HCT116 (cell line): Measurements from ENCODE around the gene AHRR. TPM values are rescaled to one million over a fixed set of nuclear protein-coding genes. Genes with fewer than 3 reads are reported as not detected.

ENCODE experiments used
- ATAC-seq: fragments of 200-7000 bp; cut with Tn5 transposase; 2 replicates; pipeline ENCODE4 v1.9.1; 2020; ENCODE audit warnings: mild to moderate bottlenecking, moderate library complexity
- BruUV-seq: library from RNA; stranded (reverse); fragments of 400-500 nt; replicated peaks from 2 replicates; lab custom pipeline; 2021; lab: Mats Ljungman, UMichigan
- CTCF ChIA-PET: fragments of 300-600 bp; sonication (Branson Sonifier 250); formaldehyde crosslinking; loops from one replicate; lab custom pipeline; 2021; ENCODE audit warnings: antibody characterized with exemption; lab: Charles Lee
- POLR2A ChIA-PET: fragments of 300-600, 350-600 bp; sonication (Branson Sonifier 250); formaldehyde crosslinking; loops from one replicate; lab custom pipeline; 2021; ENCODE audit warnings: antibody characterized with exemption; lab: Charles Lee
- RAD21 ChIA-PET, 2 experiments: fragments of 300-600 bp; sonication (Branson Sonifier 250); formaldehyde crosslinking; loops; one replicate each; lab custom pipeline; 2023; ENCODE audit warnings: low total read pairs in 2 of 2; ENCODE audit not compliant: uncharacterized antibody in 2 of 2, unreplicated experiment in 2 of 2, low non-redundant PET in 1 of 2; lab: Charles Lee
- DNase-seq: peaks from one replicate; pipeline ENCODE4 v3.0.0-alpha.2; 2010; ENCODE audit warnings: low read depth, low spot score
- H2AFZ ChIP-seq: fragments of 200-600 bp; shearing (Covaris generic), sonication (generic); 2 replicates; pipeline ENCODE4 v1.6.1; 2017; ENCODE audit warnings: low read depth, mixed run types, mixed read lengths, antibody characterized with exemption, low read length; ENCODE audit not compliant: poor library complexity, severe bottlenecking
- H3K27ac ChIP-seq: 2 replicates; pipeline ENCODE4 v1.5.1; 2012; ENCODE audit warnings: low read depth, low read length
- H3K27me3 ChIP-seq: fragments of 200-600 bp; sonication (generic); 2 replicates; pipeline ENCODE4 v1.6.1; 2016; ENCODE audit warnings: mixed run types, low read length, mixed read lengths; ENCODE audit not compliant: insufficient read depth
- H3K36me3 ChIP-seq, 2 experiments: fragments of 200-500 bp in 1 of 2; fragments of 200-600 bp in 1 of 2; sonication (Bioruptor generic) in 1 of 2; sonication (generic) in 1 of 2; 2 replicates each; pipeline versions ENCODE4 v1.5.1 to v1.6.1; 2014 to 2016; ENCODE audit warnings: low read length in 2 of 2, inconsistent platforms in 1 of 2, mixed read lengths in 1 of 2, mixed run types in 1 of 2; ENCODE audit not compliant: insufficient read depth in 2 of 2, control insufficient read depth in 1 of 2
- H3K4me1 ChIP-seq, 2 experiments: fragments of 200-600 bp in 1 of 2; sonication (generic) in 1 of 2; 2 replicates each; pipeline versions ENCODE4 v1.5.1 to v1.6.1; 2012 to 2017; ENCODE audit warnings: low read length in 2 of 2, inconsistent platforms in 1 of 2, mild to moderate bottlenecking in 1 of 2, mixed read lengths in 1 of 2, mixed run types in 1 of 2, moderate library complexity in 1 of 2; ENCODE audit not compliant: insufficient read depth in 2 of 2, control insufficient read depth in 1 of 2
- H3K4me2 ChIP-seq: fragments of 200-600 bp; sonication (generic); 2 replicates; pipeline ENCODE4 v1.6.1; 2017; ENCODE audit warnings: mixed run types, low read length, mixed read lengths
- H3K4me3 ChIP-seq, 2 experiments: fragments of 200-600 bp in 1 of 2; sonication (generic) in 1 of 2; replicated peaks in 1 of 2; 2 replicates each; pipeline ENCODE4 v1.5.1; 2011 to 2016; ENCODE audit warnings: low read length in 2 of 2, control low read depth in 1 of 2, low read depth in 1 of 2, mild to moderate bottlenecking in 1 of 2, mixed read lengths in 1 of 2, mixed run types in 1 of 2
- H3K79me2 ChIP-seq: fragments of 200-600 bp; sonication (generic); 2 replicates; pipeline ENCODE4 v1.6.1; 2017; ENCODE audit warnings: mild to moderate bottlenecking, mixed run types, low read length, moderate library complexity, mixed read lengths; ENCODE audit not compliant: insufficient read depth
- H3K9ac ChIP-seq: fragments of 200-600 bp; sonication (generic); 2 replicates; pipeline ENCODE4 v1.6.1; 2016; ENCODE audit warnings: low read length, mixed read lengths
- H3K9me2 ChIP-seq: fragments of 200-600 bp; sonication (generic), shearing (Covaris generic); 2 replicates; pipeline ENCODE4 v1.6.1; 2017; ENCODE audit warnings: mixed run types, mild to moderate bottlenecking, moderate library complexity; ENCODE audit not compliant: insufficient read depth
- H3K9me3 ChIP-seq, 2 experiments: fragments of 200-500 bp in 1 of 2; fragments of 200-600 bp in 1 of 2; sonication (Bioruptor generic) in 1 of 2; sonication (generic) in 1 of 2; 2 replicates each; pipeline ENCODE4 v1.6.1; 2014 to 2017; ENCODE audit warnings: low read length in 2 of 2, mixed read lengths in 2 of 2, inconsistent platforms in 1 of 2, low read depth in 1 of 2, mild to moderate bottlenecking in 1 of 2, mixed run types in 1 of 2, moderate library complexity in 1 of 2; ENCODE audit not compliant: control insufficient read depth in 1 of 2, insufficient read depth in 1 of 2
- H4K20me1 ChIP-seq: fragments of 200-600 bp; sonication (generic), shearing (Covaris generic); 2 replicates; pipeline ENCODE4 v1.6.1; 2017; ENCODE audit warnings: mixed run types, mild to moderate bottlenecking, moderate library complexity; ENCODE audit not compliant: insufficient read depth
- CBX3 ChIP-seq: IDR thresholded peaks from 2 replicates; pipeline ENCODE4 v1.6.1; 2012; ENCODE audit warnings: low read depth
- ELF1 ChIP-seq: IDR thresholded peaks from 2 replicates; pipeline ENCODE4 v1.6.1; 2012; ENCODE audit warnings: low read depth, borderline replicate concordance
- EZH2phosphoT487 ChIP-seq: fragments of 200-600 bp; IDR thresholded peaks from 2 replicates; pipeline ENCODE4 v1.6.1; 2018; ENCODE audit warnings: antibody characterized with exemption, borderline replicate concordance
- POLR2AphosphoS5 ChIP-seq: IDR thresholded peaks from 2 replicates; pipeline ENCODE4 v1.6.1; 2011; ENCODE audit warnings: mild to moderate bottlenecking, low read depth, low read length, moderate library complexity
- SP1 ChIP-seq: IDR thresholded peaks from 2 replicates; pipeline ENCODE4 v1.6.1; 2012; ENCODE audit warnings: low read depth
- SRF ChIP-seq: IDR thresholded peaks from 2 replicates; pipeline ENCODE4 v1.6.1; 2012; ENCODE audit warnings: low read depth
- ZFX ChIP-seq: fragments of 450-650 bp; IDR thresholded peaks from 2 replicates; pipeline ENCODE4 v1.6.1; 2017
- ZNF274 ChIP-seq: fragments of 200-500 bp; sonication (Bioruptor generic); IDR thresholded peaks from 2 replicates; pipeline ENCODE4 v1.6.1; 2014; ENCODE audit warnings: mild to moderate bottlenecking, low read depth, low read length, inconsistent platforms
- intact Hi-C: fragments of 100-400 bp; cut with micrococcal nuclease; formaldehyde crosslinking; loops from 2 replicates; pipeline ENCODE4 v1.10.0; 2022
- total RNA-seq: library from RNA; stranded (reverse); gene quantifications from one replicate; pipeline ENCODE4 v1.2.1, GENCODE V29; 2021; ENCODE audit not compliant: unreplicated experiment

The AHRR gene
- total RNA-seq, 1 experiment from 2014 or later = 12.7 TPM

GRCh38 chr5:324736-325612, 3.5 kb downstream of the AHRR start (continued):
- TF ChIP-seq POLR2AphosphoS5 (no peak), ZFX (no peak), CBX3 (no peak), SP1 (no peak), EZH2phosphoT487 (no peak)

DNA sequence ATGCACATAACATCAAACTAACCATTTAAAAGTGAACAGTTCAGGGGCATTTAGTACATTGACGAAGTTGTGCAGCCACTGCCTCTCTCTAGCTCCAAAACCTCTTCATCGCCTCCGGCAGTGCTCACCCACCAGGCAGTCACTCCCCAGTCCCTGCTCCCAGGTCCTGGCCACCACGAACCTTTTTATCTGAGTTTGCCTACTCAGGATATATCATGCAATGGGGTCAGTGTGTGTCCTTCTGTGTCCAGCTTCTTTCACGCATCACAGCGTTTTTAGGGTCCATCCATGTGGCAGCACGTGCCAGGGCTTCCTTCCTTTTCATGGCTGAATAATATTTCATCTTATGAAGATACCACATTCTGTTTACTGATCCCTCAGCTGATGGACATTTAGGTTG, 4.6 kb downstream of the AHRR start:
- Histone ChIP-seq H3K27me3 (no peaks in the 10 kb centered on the region), H3K4me2 (no peak overlapping the region), H2AFZ (no peak overlapping the region), H3K9me3 (no peaks in the 10 kb centered on the region), H3K9ac (no peak overlapping the region), H3K27ac (no peak overlapping the region), H3K4me3 (no peak overlapping the region), H3K79me2 (peaks cover 19% of the 10 kb centered on the region; the same call in 1 of the 2 replicates), H3K36me3 (no peaks in the 10 kb centered on the region), H3K4me1 (peaks cover 0 to 24% of the 10 kb centered on the region in 2 experiments; a peak in 3 of 4 replicates), H4K20me1 (no peaks in the 10 kb centered on the region)
- ChIA-PET POLR2A (no interaction called here), RAD21 (no interaction called here), CTCF (no interaction called here)
- BruUV-seq = no TSS peak
- ATAC-seq (no peak), DNase-seq (no peak)
- intact Hi-C loops = no loop called here
- TF ChIP-seq ZNF274 (no peak), SP1 (no peak), CBX3 (no peak), ELF1 (no peak), SRF (no peak)
- TF ChIP-seq, all 23 proteins: peak for 0
- H3K9me2 ChIP-seq = no peaks in the 10 kb centered on the region
